ENCODE data around the gene KDM4B.

KDM4B gene

DNA sequence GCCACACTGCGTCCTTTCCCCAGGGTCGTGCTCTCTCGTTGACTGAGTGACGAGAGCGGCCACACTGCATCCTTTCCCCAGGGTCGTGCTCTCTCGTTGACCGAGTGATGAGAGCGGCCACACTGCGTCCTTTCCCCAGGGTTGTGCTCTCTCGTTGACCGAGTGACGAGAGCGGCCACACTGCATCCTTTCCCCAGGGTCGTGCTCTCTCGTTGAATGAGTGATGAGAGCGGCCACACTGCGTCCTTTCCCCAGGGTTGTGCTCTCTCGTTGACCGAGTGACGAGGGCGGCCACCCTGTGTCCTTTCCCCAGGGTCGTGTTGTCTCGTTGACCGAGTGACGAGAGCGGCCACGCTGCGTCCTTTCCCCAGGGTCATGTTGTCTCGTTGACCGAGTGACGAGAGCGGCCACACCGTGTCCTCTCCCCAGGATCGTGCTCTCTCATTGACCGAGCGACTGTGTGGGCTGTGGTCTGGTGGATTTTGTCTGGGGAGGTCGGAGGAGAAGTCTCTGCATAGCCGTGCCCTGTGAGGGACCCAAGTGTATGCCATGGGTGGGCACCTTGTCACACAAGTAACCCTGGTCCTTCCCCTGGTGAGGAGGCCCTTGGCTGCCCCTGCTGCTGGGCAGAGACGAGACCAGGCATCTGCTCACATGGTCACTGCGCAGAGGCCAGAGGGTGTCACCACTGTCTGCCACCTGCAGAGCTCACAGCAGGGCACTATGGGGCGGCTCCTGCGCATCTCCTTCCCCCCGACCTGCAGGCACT is 107.7 kb downstream of the KDM4B start:
- H3K4me3 ChIP-seq (replicated peaks; ENCODE audit: insufficient read depth, low read length): no peak overlapping the region
- TF ChIP-seq, protein P1, sequence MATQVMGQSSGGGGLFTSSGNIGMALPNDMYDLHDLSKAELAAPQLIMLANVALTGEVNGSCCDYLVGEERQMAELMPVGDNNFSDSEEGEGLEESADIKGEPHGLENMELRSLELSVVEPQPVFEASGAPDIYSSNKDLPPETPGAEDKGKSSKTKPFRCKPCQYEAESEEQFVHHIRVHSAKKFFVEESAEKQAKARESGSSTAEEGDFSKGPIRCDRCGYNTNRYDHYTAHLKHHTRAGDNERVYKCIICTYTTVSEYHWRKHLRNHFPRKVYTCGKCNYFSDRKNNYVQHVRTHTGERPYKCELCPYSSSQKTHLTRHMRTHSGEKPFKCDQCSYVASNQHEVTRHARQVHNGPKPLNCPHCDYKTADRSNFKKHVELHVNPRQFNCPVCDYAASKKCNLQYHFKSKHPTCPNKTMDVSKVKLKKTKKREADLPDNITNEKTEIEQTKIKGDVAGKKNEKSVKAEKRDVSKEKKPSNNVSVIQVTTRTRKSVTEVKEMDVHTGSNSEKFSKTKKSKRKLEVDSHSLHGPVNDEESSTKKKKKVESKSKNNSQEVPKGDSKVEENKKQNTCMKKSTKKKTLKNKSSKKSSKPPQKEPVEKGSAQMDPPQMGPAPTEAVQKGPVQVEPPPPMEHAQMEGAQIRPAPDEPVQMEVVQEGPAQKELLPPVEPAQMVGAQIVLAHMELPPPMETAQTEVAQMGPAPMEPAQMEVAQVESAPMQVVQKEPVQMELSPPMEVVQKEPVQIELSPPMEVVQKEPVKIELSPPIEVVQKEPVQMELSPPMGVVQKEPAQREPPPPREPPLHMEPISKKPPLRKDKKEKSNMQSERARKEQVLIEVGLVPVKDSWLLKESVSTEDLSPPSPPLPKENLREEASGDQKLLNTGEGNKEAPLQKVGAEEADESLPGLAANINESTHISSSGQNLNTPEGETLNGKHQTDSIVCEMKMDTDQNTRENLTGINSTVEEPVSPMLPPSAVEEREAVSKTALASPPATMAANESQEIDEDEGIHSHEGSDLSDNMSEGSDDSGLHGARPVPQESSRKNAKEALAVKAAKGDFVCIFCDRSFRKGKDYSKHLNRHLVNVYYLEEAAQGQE (IDR thresholded peaks at IDR 0.05; ENCODE audit: insufficient replicate concordance, low read depth): no peak
- H3K27me3 ChIP-seq (ENCODE audit: insufficient read depth, poor library complexity, severe bottlenecking): no peaks in the 10 kb centered on the region
- DNase-seq (ENCODE audit: low read depth in 1 of 2, low spot score in 1 of 2): no peak
- no peak overlapping the region for H3K27ac ChIP-seq (replicated peaks)

DNA sequence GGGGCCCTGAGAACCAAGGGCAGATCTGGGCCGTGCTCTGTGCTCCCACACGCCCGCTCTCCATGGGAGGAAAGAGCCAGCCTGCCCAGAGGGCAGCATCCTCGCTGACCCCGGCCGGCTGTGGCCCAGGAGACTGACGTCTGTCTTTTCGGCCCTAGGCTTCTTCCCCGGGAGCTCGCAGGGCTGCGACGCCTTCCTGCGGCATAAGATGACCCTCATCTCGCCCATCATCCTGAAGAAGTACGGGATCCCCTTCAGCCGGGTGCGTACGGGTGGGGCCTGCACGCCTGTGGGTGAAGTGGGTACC is 108.2 kb downstream of the KDM4B start:
- Histone ChIP-seq H3K27me3 (ENCODE audit: insufficient read depth, poor library complexity, severe bottlenecking) (no peaks in the 10 kb centered on the region), H3K27ac (replicated peaks) (no peak overlapping the region), H3K4me3 (replicated peaks; ENCODE audit: insufficient read depth, low read length) (no peak overlapping the region)
- TF ChIP-seq, protein P1 (IDR thresholded peaks at IDR 0.05; ENCODE audit: insufficient replicate concordance, low read depth): no peak
- no peak for TF ChIP-seq SPI1 (IDR thresholded peaks at IDR 0.05; ENCODE audit: borderline replicate concordance, low read depth)
- TF ChIP-seq GABPA (IDR thresholded peaks at IDR 0.05; ENCODE audit: low read depth): no peak
- TF ChIP-seq POLR2AphosphoS5 (IDR thresholded peaks at IDR 0.05; ENCODE audit: low read depth): no peak
- DNase-seq (ENCODE audit: low read depth in 1 of 2, low spot score in 1 of 2): no peak

DNA sequence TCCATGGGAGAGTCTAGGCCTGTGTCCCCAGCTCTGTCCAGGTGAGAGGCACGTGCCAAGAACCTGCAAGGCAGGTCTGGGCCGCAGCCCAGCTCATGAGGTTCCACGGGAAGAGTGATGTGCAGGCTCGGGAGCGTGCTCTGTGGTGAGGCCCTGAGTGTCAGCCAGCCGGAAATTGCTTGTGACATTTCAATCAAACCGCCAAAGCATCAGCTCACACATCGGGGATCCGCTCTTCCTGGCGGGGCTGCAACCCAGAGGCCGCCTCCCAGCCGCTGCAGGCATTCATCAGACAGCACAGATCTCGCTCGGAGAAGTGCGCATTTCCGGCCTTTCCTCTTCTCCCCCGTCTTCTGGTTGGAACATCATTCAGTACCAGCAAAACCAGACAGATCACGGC is 109.3 kb downstream of the KDM4B start:
- H3K4me3 ChIP-seq (replicated peaks; ENCODE audit: insufficient read depth, low read length): no peak overlapping the region
- H3K27me3 ChIP-seq (ENCODE audit: insufficient read depth, poor library complexity, severe bottlenecking): no peaks in the 10 kb centered on the region
- TF ChIP-seq GABPA (IDR thresholded peaks at IDR 0.05; ENCODE audit: low read depth): peak; percentile 46
- TF ChIP-seq, protein P1 (IDR thresholded peaks at IDR 0.05; ENCODE audit: insufficient replicate concordance, low read depth): no peak
- no peak for TF ChIP-seq SPI1 (IDR thresholded peaks at IDR 0.05; ENCODE audit: borderline replicate concordance, low read depth)
- TF ChIP-seq, protein P2, sequence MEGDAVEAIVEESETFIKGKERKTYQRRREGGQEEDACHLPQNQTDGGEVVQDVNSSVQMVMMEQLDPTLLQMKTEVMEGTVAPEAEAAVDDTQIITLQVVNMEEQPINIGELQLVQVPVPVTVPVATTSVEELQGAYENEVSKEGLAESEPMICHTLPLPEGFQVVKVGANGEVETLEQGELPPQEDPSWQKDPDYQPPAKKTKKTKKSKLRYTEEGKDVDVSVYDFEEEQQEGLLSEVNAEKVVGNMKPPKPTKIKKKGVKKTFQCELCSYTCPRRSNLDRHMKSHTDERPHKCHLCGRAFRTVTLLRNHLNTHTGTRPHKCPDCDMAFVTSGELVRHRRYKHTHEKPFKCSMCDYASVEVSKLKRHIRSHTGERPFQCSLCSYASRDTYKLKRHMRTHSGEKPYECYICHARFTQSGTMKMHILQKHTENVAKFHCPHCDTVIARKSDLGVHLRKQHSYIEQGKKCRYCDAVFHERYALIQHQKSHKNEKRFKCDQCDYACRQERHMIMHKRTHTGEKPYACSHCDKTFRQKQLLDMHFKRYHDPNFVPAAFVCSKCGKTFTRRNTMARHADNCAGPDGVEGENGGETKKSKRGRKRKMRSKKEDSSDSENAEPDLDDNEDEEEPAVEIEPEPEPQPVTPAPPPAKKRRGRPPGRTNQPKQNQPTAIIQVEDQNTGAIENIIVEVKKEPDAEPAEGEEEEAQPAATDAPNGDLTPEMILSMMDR (IDR thresholded peaks at IDR 0.05; ENCODE audit: insufficient read depth, low read length): no peak
- peak; percentile 78 for TF ChIP-seq POLR2AphosphoS5 (IDR thresholded peaks at IDR 0.05; ENCODE audit: low read depth)
- DNase-seq (ENCODE audit: low read depth in 1 of 2, low spot score in 1 of 2): peak; percentile 25 to 90
- peak overlapping the region; percentile 15 for H3K27ac ChIP-seq (replicated peaks)

DNA sequence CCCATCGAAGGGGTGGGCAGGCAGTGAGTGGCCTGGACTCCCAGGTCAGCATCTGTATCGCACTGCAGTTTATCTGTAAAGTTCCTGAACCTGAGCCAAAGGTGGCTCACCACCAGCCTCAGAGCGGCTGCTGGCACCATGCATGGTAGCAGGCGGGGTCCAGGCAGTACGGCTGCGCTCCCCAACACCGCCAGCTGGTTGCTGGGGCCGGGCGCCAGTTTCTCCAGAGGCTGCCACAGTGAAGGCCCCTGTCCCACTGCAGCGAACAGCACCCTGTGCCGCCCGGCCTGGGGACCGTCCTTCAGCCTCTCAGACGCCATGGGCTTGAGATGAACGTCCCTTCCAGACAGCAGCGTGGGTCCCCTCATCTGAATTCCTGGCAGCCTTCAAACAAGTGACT is 109.8 kb downstream of the KDM4B start:
- no peak overlapping the region for H3K27ac ChIP-seq (replicated peaks)
- no peak for TF ChIP-seq GABPA (IDR thresholded peaks at IDR 0.05; ENCODE audit: low read depth)
- no peak for TF ChIP-seq POLR2AphosphoS5 (IDR thresholded peaks at IDR 0.05; ENCODE audit: low read depth)
- TF ChIP-seq, protein P1 (IDR thresholded peaks at IDR 0.05; ENCODE audit: insufficient replicate concordance, low read depth): no peak
- TF ChIP-seq, protein P2 (IDR thresholded peaks at IDR 0.05; ENCODE audit: insufficient read depth, low read length): no peak
- TF ChIP-seq SPI1 (IDR thresholded peaks at IDR 0.05; ENCODE audit: borderline replicate concordance, low read depth): no peak
- DNase-seq (ENCODE audit: low read depth in 1 of 2, low spot score in 1 of 2): no peak
- no peaks in the 10 kb centered on the region for H3K27me3 ChIP-seq (ENCODE audit: insufficient read depth, poor library complexity, severe bottlenecking)
- no peak overlapping the region for H3K4me3 ChIP-seq (replicated peaks; ENCODE audit: insufficient read depth, low read length)
